DND-41 (cell line): ENCODE results near the gene PAXIP1.

Experiments
- CTCF ChIP-seq: IDR thresholded peaks from 2 replicates; pipeline ENCODE4 v1.5.1; 2012; ENCODE audit warnings: borderline replicate concordance, low read length, moderate library complexity, mild to moderate bottlenecking; ENCODE audit not compliant: poor library complexity, severe bottlenecking; ENCODE audit errors: extremely low read depth
- EZH2 ChIP-seq: IDR thresholded peaks from 3 replicates; pipeline ENCODE4 v1.6.1; 2012; ENCODE audit warnings: borderline replicate concordance, low read depth, mild to moderate bottlenecking, moderate library complexity, low read length, inconsistent platforms; ENCODE audit not compliant: severe bottlenecking

- TF ChIP-seq CTCF (no peak), EZH2 (no peak)
Observed at GRCh38 chr7:154978017-154978416, 24.9 kb downstream of the PAXIP1 start.
